ENCODE measurements around the gene TIMM44.

DNA sequence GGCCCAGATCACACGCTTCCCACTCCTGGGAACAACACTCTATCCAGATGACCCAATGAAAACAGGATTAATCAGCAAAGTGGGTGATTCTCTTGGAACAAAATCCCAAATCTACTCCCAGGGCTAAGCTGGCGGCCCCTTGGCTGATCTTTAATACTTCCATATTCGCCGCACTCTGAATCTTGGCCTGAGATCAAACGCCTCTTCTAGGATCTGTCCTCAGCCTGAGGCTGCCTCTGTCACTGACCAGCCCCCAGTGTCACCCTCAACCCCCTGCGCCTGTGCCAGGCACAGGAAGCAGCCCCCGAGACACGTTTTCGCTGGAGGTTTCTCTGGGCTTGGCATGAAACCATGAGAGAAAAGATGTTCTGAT, 15.1 kb downstream of the TIMM44 start:
- TF ChIP-seq, protein P1, sequence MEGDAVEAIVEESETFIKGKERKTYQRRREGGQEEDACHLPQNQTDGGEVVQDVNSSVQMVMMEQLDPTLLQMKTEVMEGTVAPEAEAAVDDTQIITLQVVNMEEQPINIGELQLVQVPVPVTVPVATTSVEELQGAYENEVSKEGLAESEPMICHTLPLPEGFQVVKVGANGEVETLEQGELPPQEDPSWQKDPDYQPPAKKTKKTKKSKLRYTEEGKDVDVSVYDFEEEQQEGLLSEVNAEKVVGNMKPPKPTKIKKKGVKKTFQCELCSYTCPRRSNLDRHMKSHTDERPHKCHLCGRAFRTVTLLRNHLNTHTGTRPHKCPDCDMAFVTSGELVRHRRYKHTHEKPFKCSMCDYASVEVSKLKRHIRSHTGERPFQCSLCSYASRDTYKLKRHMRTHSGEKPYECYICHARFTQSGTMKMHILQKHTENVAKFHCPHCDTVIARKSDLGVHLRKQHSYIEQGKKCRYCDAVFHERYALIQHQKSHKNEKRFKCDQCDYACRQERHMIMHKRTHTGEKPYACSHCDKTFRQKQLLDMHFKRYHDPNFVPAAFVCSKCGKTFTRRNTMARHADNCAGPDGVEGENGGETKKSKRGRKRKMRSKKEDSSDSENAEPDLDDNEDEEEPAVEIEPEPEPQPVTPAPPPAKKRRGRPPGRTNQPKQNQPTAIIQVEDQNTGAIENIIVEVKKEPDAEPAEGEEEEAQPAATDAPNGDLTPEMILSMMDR (IDR thresholded peaks at IDR 0.05; ENCODE audit: low read depth, low read length, missing input control) = no peak
- no peak for TF ChIP-seq MAX (IDR thresholded peaks at IDR 0.05)
- TF ChIP-seq, protein P2, sequence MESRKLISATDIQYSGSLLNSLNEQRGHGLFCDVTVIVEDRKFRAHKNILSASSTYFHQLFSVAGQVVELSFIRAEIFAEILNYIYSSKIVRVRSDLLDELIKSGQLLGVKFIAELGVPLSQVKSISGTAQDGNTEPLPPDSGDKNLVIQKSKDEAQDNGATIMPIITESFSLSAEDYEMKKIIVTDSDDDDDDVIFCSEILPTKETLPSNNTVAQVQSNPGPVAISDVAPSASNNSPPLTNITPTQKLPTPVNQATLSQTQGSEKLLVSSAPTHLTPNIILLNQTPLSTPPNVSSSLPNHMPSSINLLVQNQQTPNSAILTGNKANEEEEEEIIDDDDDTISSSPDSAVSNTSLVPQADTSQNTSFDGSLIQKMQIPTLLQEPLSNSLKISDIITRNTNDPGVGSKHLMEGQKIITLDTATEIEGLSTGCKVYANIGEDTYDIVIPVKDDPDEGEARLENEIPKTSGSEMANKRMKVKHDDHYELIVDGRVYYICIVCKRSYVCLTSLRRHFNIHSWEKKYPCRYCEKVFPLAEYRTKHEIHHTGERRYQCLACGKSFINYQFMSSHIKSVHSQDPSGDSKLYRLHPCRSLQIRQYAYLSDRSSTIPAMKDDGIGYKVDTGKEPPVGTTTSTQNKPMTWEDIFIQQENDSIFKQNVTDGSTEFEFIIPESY (IDR thresholded peaks at IDR 0.05) = no peak
- TF ChIP-seq, protein P3, sequence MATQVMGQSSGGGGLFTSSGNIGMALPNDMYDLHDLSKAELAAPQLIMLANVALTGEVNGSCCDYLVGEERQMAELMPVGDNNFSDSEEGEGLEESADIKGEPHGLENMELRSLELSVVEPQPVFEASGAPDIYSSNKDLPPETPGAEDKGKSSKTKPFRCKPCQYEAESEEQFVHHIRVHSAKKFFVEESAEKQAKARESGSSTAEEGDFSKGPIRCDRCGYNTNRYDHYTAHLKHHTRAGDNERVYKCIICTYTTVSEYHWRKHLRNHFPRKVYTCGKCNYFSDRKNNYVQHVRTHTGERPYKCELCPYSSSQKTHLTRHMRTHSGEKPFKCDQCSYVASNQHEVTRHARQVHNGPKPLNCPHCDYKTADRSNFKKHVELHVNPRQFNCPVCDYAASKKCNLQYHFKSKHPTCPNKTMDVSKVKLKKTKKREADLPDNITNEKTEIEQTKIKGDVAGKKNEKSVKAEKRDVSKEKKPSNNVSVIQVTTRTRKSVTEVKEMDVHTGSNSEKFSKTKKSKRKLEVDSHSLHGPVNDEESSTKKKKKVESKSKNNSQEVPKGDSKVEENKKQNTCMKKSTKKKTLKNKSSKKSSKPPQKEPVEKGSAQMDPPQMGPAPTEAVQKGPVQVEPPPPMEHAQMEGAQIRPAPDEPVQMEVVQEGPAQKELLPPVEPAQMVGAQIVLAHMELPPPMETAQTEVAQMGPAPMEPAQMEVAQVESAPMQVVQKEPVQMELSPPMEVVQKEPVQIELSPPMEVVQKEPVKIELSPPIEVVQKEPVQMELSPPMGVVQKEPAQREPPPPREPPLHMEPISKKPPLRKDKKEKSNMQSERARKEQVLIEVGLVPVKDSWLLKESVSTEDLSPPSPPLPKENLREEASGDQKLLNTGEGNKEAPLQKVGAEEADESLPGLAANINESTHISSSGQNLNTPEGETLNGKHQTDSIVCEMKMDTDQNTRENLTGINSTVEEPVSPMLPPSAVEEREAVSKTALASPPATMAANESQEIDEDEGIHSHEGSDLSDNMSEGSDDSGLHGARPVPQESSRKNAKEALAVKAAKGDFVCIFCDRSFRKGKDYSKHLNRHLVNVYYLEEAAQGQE (IDR thresholded peaks at IDR 0.05) = no peak
- no peak for TF ChIP-seq RAD21 (IDR thresholded peaks at IDR 0.05)
- no peak for TF ChIP-seq YY1 (IDR thresholded peaks at IDR 0.05)
- no peak for TF ChIP-seq JUND (IDR thresholded peaks at IDR 0.05)
- TF ChIP-seq TAF1 (conservative IDR thresholded peaks at IDR 0.05) = no peak
- TF ChIP-seq, protein P4, sequence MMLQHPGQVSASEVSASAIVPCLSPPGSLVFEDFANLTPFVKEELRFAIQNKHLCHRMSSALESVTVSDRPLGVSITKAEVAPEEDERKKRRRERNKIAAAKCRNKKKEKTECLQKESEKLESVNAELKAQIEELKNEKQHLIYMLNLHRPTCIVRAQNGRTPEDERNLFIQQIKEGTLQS (IDR thresholded peaks at IDR 0.05) = no peak
- no peak for TF ChIP-seq SP1 (IDR thresholded peaks at IDR 0.05)
- no peak for TF ChIP-seq EGR1 (IDR thresholded peaks at IDR 0.05; ENCODE audit: low read depth in 2 of 2)
- TF ChIP-seq HNF4G (IDR thresholded peaks at IDR 0.05) = no peak
